GM13977 (cell line): ENCODE measurements around the gene PIP4K2A.

Experiments
- DNase-seq: peaks from one replicate; pipeline ENCODE4 v3.0.0; 2012; ENCODE audit warnings: low spot score
- CTCF ChIP-seq: IDR thresholded peaks from 2 replicates; pipeline ENCODE4 v1.5.1; 2012; ENCODE audit warnings: mild to moderate bottlenecking, control low read depth; ENCODE audit not compliant: insufficient read depth; ENCODE audit errors: extremely low read depth, missing control alignments
- in situ Hi-C: fragments of 300-500 bp; cut with MboI; formaldehyde crosslinking; loops from one replicate; pipeline ENCODE4 v1.12.0; 2022; ENCODE audit warnings: low sequenced_read_pairs, low pct_unique_long_range_greater_than_20kb, mixed read lengths, inconsistent platforms; ENCODE audit not compliant: unreplicated experiment

Gene PIP4K2A

GRCh38 chr10:22681783-22682183 is 32.6 kb downstream of the PIP4K2A start:
- in situ Hi-C loops: no loop called here
- no peak for DNase-seq
- TF ChIP-seq CTCF: no peak

- in situ Hi-C loops: no loop called here
- no peak for DNase-seq
Observed at GRCh38 chr10:22681301-22681700, 33.1 kb downstream of the PIP4K2A start.

GRCh38 chr10:22679608-22680007 is 34.8 kb downstream of the PIP4K2A start:
- no peak for TF ChIP-seq CTCF
- no peak for DNase-seq
- in situ Hi-C loops: no loop called here

More at GRCh38 chr10:22681301-22681700, 33.1 kb downstream of the PIP4K2A start:
- TF ChIP-seq CTCF: no peak

- no peak for TF ChIP-seq CTCF
- in situ Hi-C loops: no loop called here
- no peak for DNase-seq
Observed at GRCh38 chr10:22677333-22677732, 37.0 kb downstream of the PIP4K2A start.

- no peak for DNase-seq
- TF ChIP-seq CTCF: no peak
- in situ Hi-C loops: no loop called here
Observed at GRCh38 chr10:22676435-22676834, 37.9 kb downstream of the PIP4K2A start.

GRCh38 chr10:22674573-22674930 is 39.8 kb downstream of the PIP4K2A start:
- in situ Hi-C loops: no loop called here
- TF ChIP-seq CTCF: no peak
- no peak for DNase-seq
